ENCODE results near the gene ATG2B.

- TF ChIP-seq CTCF (conservative IDR thresholded peaks at IDR 0.05; ENCODE audit: low read depth, low read length) (no peak), RFX5 (IDR thresholded peaks at IDR 0.05; ENCODE audit: low read depth, low read length) (no peak), POLR2A (IDR thresholded peaks at IDR 0.05; ENCODE audit: low read depth, low read length) (no peak; the same call in 1 of the 2 replicates)
Measured at GRCh38 chr14:96252323-96252998, 110.7 kb downstream of the ATG2B start.

Data from IMR-90 (cell line).